GM13977 (cell line): Measurements from ENCODE around the gene KLHL29.

Experiments used
- DNase-seq: peaks from one replicate; pipeline ENCODE4 v3.0.0; 2012; ENCODE audit warnings: low spot score
- in situ Hi-C: fragments of 300-500 bp; cut with MboI; formaldehyde crosslinking; loops from one replicate; pipeline ENCODE4 v1.12.0; 2022; ENCODE audit warnings: low sequenced_read_pairs, low pct_unique_long_range_greater_than_20kb, mixed read lengths, inconsistent platforms; ENCODE audit not compliant: unreplicated experiment
- TF ChIP-seq, protein P1 (sequence below): IDR thresholded peaks from 2 replicates; pipeline ENCODE4 v1.5.1; 2012; ENCODE audit warnings: mild to moderate bottlenecking, control low read depth; ENCODE audit not compliant: insufficient read depth; ENCODE audit errors: extremely low read depth, missing control alignments

The KLHL29 gene

DNA sequence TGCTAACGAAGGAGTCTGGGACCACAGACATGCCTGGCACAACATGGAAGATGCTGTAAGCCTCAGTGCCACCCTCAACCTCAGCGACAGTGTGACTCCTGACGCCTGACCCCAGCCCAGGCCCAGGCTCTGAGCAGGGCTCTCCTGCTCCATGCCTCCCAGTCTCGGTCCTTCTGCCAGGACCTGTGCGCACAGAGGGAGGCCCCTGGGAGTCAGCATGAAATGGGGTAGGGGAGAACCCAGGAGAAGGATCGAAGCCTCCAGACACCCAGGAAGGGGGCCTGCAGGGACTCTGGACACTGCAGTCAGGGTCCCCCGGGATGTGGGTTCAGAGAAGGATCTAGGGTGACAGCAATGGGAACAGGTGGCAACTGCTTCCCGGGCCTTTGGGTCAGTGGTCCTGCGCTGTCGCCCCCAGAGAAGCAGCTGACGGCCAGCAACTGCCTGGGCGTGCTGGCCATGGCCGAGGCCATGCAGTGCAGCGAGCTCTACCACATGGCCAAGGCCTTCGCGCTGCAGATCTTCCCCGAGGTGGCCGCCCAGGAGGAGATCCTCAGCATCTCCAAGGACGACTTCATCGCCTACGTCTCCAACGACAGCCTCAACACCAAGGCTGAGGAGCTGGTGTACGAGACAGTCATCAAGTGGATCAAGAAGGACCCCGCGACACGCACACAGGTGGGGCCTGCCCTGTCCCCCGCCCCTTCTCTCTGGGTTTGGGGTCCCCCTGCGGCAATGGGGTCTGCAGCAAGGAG lies 308.0 kb downstream of the KLHL29 start:
- TF ChIP-seq, protein P1, sequence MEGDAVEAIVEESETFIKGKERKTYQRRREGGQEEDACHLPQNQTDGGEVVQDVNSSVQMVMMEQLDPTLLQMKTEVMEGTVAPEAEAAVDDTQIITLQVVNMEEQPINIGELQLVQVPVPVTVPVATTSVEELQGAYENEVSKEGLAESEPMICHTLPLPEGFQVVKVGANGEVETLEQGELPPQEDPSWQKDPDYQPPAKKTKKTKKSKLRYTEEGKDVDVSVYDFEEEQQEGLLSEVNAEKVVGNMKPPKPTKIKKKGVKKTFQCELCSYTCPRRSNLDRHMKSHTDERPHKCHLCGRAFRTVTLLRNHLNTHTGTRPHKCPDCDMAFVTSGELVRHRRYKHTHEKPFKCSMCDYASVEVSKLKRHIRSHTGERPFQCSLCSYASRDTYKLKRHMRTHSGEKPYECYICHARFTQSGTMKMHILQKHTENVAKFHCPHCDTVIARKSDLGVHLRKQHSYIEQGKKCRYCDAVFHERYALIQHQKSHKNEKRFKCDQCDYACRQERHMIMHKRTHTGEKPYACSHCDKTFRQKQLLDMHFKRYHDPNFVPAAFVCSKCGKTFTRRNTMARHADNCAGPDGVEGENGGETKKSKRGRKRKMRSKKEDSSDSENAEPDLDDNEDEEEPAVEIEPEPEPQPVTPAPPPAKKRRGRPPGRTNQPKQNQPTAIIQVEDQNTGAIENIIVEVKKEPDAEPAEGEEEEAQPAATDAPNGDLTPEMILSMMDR, result no peak
- no peak for DNase-seq
- in situ Hi-C loops, result no loop called here

GRCh38 chr2:23693606-23693951 lies 308.6 kb downstream of the KLHL29 start:
- in situ Hi-C loops, result no loop called here
- TF ChIP-seq, protein P1, result no peak
- DNase-seq, result no peak

DNA sequence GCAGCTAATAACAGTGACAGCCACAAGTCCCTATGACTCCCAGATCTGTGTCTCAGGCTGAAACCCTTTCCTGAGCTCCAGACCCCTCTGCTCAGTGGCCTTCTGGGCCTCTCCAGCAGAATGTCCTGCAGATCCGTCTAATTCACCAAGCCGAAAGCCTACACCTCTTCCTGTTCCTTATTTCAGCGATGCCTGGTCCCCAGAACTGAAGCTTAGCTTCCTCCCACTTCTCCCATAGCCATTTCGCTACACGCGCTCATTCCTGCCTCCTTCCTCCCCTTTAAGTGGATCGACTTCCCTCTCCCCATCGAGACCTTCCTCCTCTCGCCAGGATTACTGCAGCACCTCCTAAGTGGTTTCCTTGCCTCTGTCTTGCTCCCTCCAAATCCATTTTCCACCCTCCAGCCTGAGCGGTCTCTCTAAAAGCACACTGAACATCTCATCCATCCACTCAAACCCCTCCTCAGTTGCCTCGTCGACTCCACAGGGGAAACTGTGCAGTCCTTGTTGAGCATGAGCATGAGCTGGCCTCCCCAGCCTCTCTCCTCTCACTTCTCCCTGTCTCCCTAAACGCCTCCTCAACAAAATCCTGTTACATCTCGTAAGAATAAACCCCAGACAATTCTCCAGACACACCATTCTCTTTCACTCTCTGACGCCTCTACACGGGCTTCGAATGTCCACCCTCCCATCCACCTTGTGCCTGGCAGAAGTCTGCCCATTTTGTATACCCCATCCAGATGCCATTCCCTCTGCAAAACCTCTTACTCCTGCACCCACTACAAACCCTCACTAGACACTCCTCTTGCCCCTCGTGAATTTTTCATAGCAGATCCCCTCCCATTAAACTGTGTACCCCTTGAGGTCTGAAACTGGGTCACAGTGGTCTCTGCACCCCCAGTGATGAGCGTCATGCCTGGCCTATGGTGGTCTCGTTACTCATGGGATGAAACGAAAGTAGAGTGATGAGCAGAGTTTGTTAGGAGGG lies 309.4 kb downstream of the KLHL29 start:
- TF ChIP-seq, protein P1, result no peak
- in situ Hi-C loops, result no loop called here
- DNase-seq, result peak; percentile 16

DNA sequence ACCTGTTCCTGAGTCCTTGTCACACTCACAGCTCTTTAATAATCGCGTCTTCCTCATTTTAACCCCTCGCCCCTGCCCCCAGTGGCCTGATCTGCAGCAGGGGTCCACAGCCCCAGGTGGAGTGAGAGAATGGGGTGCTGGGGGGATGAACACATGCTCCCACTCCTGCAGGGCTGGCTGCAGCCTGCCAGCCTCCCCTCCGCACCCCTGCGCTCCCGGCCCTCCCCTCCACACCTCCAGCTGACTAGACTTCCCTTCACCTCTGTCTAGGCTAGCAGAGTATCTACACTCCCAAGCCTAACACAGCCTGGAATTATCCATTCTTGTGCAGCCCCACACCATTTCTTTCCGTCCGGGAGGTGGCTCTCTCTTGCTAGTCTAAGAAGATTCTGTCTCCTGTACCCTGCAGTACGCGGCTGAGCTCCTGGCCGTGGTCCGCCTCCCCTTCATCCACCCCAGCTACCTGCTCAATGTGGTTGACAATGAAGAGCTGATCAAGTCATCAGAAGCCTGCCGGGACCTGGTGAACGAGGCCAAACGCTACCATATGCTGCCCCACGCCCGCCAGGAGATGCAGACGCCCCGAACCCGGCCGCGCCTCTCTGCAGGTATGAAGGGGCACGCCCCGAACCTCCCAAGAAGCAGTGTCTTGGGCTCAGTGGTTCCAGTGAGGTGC lies 310.4 kb downstream of the KLHL29 start:
- TF ChIP-seq, protein P1, result no peak
- no peak for DNase-seq
- in situ Hi-C loops, result no loop called here

DNA sequence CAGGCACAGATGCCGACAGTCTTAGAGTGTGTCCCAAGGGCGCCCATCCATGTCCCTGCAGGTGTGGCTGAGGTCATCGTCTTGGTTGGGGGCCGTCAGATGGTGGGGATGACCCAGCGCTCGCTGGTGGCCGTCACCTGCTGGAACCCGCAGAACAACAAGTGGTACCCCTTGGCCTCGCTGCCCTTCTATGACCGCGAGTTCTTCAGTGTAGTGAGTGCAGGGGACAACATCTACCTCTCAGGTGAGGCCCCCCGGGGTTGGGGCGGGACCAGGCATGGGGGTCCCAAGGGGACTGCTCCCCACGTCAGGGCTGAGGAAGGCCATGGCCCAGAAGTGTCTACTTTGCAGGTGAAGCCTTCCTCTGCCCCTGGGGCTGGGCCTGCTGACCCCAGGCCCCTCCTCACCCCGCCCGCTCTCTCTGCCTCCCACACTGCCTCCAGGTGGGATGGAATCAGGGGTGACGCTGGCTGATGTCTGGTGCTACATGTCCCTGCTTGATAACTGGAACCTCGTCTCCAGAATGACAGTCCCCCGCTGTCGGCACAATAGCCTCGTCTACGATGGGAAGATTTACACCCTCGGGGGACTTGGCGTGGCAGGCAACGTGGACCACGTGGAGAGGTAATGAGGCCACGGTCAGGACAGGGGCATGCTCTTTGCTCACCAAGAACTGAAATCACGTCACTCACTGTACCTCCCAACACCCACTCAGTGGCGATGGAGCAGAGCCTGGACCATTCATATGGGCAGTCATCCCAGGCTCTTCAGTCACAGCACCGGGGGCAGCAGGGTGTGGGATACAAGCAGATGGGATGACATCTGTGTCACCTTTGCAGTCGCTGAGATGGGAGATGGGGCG lies 311.1 kb downstream of the KLHL29 start:
- peak; percentile 15 for DNase-seq
- in situ Hi-C loops, result no loop called here
- TF ChIP-seq, protein P1, result no peak

GRCh38 chr2:23696752-23697045 lies 311.7 kb downstream of the KLHL29 start:
- DNase-seq, result peak; percentile 14
- in situ Hi-C loops, result no loop called here

More at GRCh38 chr2:23696752-23697045, 311.7 kb downstream of the KLHL29 start:
- TF ChIP-seq, protein P1, result no peak
